A204.1 (cell line): ENCODE results near the gene KNSTRN.

Experiments
- FAIRE-seq: peaks from 2 replicates; lab custom pipeline; 2012; peaks lifted over from hg19 to GRCh38; lab: Jason Lieb, UNC

The KNSTRN gene

GRCh38 chr15:40399370-40399769 is 16.8 kb downstream of the KNSTRN start:
- FAIRE-seq: no peak

- FAIRE-seq: peak; percentile 99
Measured at GRCh38 chr15:40405501-40406381, 23.2 kb downstream of the KNSTRN start, which contains the start of gene IVD. IVD (plus strand) TSS chr15:40405795; CDS start chr15:40405828, 33 bp downstream.

- no peak for FAIRE-seq
Measured at GRCh38 chr15:40407330-40407990, 24.9 kb downstream of the KNSTRN start.

- no peak for FAIRE-seq
Measured at GRCh38 chr15:40409366-40409765, 26.8 kb downstream of the KNSTRN start.

DNA sequence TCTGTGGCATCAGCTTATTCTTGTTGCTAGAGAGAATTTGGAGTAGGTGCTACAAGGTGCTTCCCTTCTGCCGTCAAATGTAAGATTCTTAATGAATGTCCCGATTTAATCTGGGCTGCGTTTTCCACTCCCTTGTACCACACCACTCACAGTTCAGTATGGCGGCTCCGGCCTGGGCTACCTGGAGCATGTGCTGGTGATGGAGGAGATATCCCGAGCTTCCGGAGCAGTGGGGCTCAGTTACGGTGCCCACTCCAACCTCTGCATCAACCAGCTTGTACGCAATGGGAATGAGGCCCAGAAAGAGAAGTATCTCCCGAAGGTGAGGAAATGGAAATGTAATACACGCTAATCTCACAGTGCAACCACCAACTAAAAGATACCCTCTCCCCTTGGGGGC is 28.0 kb downstream of the KNSTRN start:
- no peak for FAIRE-seq

DNA sequence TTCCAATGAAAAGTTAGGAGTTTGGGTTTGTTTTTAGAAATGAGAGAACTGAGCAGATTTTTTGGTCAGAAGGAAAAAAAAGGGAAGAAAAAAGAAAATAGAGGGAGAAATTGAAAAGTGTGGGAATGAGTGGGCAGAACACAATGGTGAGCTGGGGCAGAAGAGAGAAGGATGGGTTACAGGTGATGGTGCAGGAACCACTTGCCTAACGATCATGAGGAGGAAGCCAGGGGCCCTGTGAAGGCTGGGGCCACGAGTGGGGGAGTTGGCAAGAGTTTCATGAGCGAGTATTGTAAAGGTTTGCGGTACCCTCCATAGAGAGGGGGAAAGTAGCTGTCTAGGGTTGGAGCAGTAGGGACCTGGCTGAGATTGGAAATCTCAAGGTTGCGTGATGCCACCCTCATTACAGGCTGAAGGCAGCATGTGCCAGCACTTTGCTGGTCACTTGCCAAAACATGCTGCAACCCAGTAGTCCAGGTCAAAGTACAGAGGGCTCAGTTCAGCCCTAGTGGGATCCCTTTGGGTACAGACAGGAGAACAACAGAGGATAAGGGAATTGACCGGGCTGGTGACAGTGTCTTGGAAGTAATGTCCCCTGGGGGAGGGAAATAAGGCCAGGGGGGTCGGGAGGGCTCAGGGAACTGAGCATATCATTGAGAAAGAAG is 29.7 kb downstream of the KNSTRN start:
- FAIRE-seq: no peak

- no peak for FAIRE-seq
Measured at GRCh38 chr15:40413036-40413435, 30.5 kb downstream of the KNSTRN start.

DNA sequence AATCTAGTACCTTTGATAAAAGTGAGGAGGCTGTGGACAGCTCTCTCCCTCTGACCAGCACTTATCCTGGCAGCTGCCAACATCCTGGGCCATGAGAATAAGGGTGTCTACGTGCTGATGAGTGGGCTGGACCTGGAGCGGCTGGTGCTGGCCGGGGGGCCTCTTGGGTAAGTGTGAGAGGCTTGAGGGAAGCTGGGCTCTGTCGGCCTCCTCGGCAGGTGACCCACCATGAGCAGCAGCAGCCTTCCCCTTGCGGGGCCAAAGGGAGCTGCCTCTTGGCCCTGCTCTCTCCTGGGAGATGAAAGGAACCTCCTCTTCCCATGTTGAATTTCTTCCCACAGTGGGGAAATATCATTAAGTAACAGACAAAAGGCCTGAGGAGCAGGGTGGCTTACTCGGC is 32.3 kb downstream of the KNSTRN start:
- FAIRE-seq: no peak

- no peak for FAIRE-seq
Measured at GRCh38 chr15:40415226-40415625, 32.7 kb downstream of the KNSTRN start.

DNA sequence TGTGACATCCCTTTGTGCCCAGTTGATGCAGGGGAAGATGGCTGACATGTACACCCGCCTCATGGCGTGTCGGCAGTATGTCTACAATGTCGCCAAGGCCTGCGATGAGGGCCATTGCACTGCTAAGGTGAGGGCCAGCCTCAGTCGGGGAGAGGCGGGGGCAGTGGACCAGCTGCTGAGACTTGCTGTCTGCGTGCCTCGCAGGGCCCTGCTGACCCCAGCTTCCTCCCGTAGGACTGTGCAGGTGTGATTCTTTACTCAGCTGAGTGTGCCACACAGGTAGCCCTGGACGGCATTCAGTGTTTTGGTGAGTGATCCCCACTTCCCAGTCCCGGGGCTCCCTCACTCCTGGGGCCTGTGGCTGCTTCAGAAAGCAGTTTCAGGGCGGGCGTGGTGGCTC is 33.5 kb downstream of the KNSTRN start:
- FAIRE-seq: no peak

GRCh38 chr15:40418126-40418525 is 35.6 kb downstream of the KNSTRN start:
- FAIRE-seq: no peak

- no peak for FAIRE-seq
Measured at GRCh38 chr15:40420071-40420713, 37.7 kb downstream of the KNSTRN start.

GRCh38 chr15:40420793-40421192 is 38.3 kb downstream of the KNSTRN start:
- FAIRE-seq: no peak

DNA sequence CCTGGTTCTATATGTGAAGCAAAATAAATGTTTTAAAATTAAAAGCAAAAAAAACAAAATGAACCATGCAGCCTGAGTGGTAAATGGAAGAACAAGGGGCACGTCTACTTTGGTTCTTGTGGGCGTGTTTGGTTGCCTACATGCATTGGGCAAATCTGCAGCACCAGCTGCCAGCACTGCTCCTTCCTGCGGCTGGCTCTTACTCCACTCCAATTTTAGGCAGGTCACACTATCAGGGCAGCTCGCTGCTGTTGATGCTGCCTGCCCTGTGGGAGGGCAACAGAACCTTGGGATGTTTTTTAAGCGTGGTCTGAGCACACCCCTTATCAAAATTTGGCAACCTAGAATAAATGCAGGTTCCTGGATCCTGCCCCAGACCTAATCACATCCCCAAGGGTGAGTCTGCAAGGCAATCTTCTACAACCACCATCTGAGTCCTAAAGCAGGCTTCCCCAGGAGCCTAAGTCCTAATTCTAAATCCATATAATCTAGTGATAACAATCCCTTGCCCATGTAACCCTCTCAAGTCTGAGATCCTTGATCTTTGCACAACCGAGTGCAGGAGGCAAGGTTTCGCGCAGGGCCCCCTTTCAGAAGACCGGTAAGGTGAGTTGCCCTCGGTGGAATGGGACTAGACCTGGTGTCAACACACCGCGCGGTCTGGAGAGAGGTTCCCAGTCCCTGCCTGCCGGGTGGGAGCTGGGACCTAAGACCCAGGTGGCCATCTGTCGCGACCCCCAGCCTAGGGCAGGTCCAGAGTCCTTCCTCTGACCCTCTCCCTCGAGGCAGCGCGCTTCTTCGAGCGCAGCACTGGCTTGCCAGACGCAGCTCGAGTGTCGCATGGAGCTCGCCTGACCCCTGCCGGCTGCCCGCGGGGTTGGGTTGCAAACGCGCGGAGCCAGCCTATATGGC is 39.0 kb downstream of the KNSTRN start:
- no peak for FAIRE-seq

GRCh38 chr15:40424483-40425115 is 42.1 kb downstream of the KNSTRN start:
- no peak for FAIRE-seq

DNA sequence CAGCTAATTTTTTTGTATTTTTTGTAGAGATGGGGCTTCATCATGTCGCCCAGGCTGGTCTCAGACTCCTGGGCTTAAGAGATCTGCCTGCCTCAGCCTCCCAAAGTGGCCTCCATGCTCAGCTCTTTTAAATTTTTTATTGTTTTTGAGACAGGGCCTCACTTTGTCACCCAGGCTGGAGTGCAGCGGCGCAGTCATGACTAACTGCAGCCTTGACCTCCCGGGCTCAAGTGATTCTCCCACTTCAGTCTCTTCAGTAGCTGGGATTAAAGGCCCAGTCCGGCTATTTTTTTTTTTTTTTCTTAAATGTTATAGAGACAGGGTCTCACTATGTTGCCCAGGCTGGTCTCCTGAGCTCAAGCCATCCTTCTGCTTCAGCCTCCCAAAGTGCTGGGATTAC is 43.2 kb downstream of the KNSTRN start:
- no peak for FAIRE-seq

GRCh38 chr15:40427188-40427587 is 44.7 kb downstream of the KNSTRN start:
- no peak for FAIRE-seq

- no peak for FAIRE-seq
Measured at GRCh38 chr15:40428185-40428584, 45.7 kb downstream of the KNSTRN start.

GRCh38 chr15:40429068-40429710 is 46.7 kb downstream of the KNSTRN start:
- no peak for FAIRE-seq

GRCh38 chr15:40430271-40430805 is 47.8 kb downstream of the KNSTRN start:
- FAIRE-seq: no peak
